Astrocyte (in vitro differentiated cells and primary cell): ENCODE data around the gene TAP1. TPM values are rescaled to one million over a fixed set of nuclear protein-coding genes. Genes with fewer than 3 reads are reported as not detected.

Experiments used
- DNase-seq: peaks from one replicate; pipeline ENCODE4 v3.0.0-alpha.2; 2010; ENCODE audit warnings: low read depth
- FAIRE-seq: peaks from 2 replicates; lab custom pipeline; 2011; peaks lifted over from hg19 to GRCh38; lab: Jason Lieb, UNC
- H2AFZ ChIP-seq: 2 replicates; pipeline ENCODE4 v1.6.0; 2012; ENCODE audit warnings: low read depth, low read length, inconsistent platforms
- H3K27ac ChIP-seq: 2 replicates; pipeline ENCODE4 v1.5.1; 2011; ENCODE audit warnings: low read depth, low read length, inconsistent platforms
- H3K27me3 ChIP-seq: 2 replicates; pipeline ENCODE4 v1.6.0; 2011; ENCODE audit warnings: low read length, inconsistent platforms; ENCODE audit not compliant: insufficient read depth
- H3K36me3 ChIP-seq: 2 replicates; pipeline ENCODE4 v1.5.1; 2011; ENCODE audit warnings: low read length, inconsistent platforms; ENCODE audit not compliant: insufficient read depth
- H3K4me1 ChIP-seq: 2 replicates; pipeline ENCODE4 v1.5.1; 2011; ENCODE audit warnings: low read length, inconsistent platforms; ENCODE audit not compliant: insufficient read depth
- H3K4me2 ChIP-seq: 2 replicates; pipeline ENCODE4 v1.6.0; 2012; ENCODE audit warnings: low read length, inconsistent platforms
- H3K4me3 ChIP-seq: 2 replicates; pipeline ENCODE4 v1.5.1; 2011; ENCODE audit warnings: low read depth, mild to moderate bottlenecking, low read length, inconsistent platforms; ENCODE audit not compliant: insufficient read depth
- H3K79me2 ChIP-seq: 2 replicates; pipeline ENCODE4 v1.6.0; 2012; ENCODE audit warnings: mild to moderate bottlenecking, low read length, inconsistent platforms; ENCODE audit not compliant: insufficient read depth
- H3K9ac ChIP-seq: 2 replicates; pipeline ENCODE4 v1.6.0; 2012; ENCODE audit warnings: mild to moderate bottlenecking, low read length, inconsistent platforms
- H3K9me3 ChIP-seq: 2 replicates; pipeline ENCODE4 v1.5.1; 2012; ENCODE audit warnings: low read depth, mild to moderate bottlenecking, low read length, inconsistent platforms; ENCODE audit not compliant: insufficient read depth
- H4K20me1 ChIP-seq: 2 replicates; pipeline ENCODE4 v1.6.0; 2012; ENCODE audit warnings: low read length, inconsistent platforms; ENCODE audit not compliant: insufficient read depth
- H3K27ac Mint-ChIP-seq: one replicate; pipeline ENCODE4 v1.8.0; 2021; ENCODE audit warnings: mild to moderate bottlenecking, mixed read lengths; ENCODE audit not compliant: unreplicated experiment
- H3K27me3 Mint-ChIP-seq: one replicate; pipeline ENCODE4 v1.8.0; 2021; ENCODE audit warnings: low read depth, mixed read lengths; ENCODE audit not compliant: unreplicated experiment
- H3K36me3 Mint-ChIP-seq: one replicate; pipeline ENCODE4 v1.8.0; 2021; ENCODE audit warnings: low read depth, mixed read lengths; ENCODE audit not compliant: unreplicated experiment
- H3K4me1 Mint-ChIP-seq: one replicate; pipeline ENCODE4 v1.8.0; 2021; ENCODE audit warnings: low read depth, mixed read lengths; ENCODE audit not compliant: unreplicated experiment
- H3K4me3 Mint-ChIP-seq: one replicate; pipeline ENCODE4 v1.8.0; 2021; ENCODE audit warnings: mild to moderate bottlenecking, moderate library complexity, mixed read lengths; ENCODE audit not compliant: unreplicated experiment
- H3K9me3 Mint-ChIP-seq: one replicate; pipeline ENCODE4 v1.8.0; 2021; ENCODE audit warnings: mild to moderate bottlenecking, mixed read lengths; ENCODE audit not compliant: unreplicated experiment
- EZH2 ChIP-seq: IDR thresholded peaks from 2 replicates; pipeline ENCODE4 v1.6.1; 2012; ENCODE audit warnings: mild to moderate bottlenecking, low read length, inconsistent platforms; ENCODE audit not compliant: insufficient read depth
- total RNA-seq: library from RNA; stranded (reverse); gene quantifications from 2 replicates; pipeline ENCODE4 v1.2.1, GENCODE V29; 2021
- TF ChIP-seq, protein P1 (sequence below): IDR thresholded peaks from 2 replicates; pipeline ENCODE4 v1.5.1; 2011; ENCODE audit warnings: low read depth, mild to moderate bottlenecking, inconsistent platforms, low read length, moderate library complexity; ENCODE audit not compliant: insufficient read depth

Gene TAP1
- total RNA-seq, 1 donor from 2014 or later: 135 TPM

DNA sequence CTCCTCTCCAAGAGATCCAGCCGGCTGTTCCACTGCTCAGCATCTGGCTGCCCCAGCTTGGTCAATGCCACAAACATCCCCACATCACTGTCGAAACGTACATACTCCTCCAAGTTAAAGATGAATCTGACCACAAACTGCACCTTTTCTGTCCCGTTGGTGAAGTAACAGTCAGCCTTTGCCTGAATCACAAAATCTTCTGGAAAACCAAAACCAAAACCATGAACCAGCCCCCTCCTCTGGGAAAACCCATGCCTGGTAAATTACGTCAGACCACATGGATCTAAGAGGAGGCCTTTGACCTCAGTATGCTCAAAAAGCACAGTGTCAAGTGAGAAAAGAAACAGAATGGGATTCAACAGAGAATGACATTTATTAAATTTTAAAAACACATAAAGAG, 38.4 kb downstream of the TAP1 start:
- Histone ChIP-seq H3K9ac (no peak overlapping the region), H3K4me3 (no peak overlapping the region), H3K4me2 (no peak overlapping the region), H3K36me3 (no peaks in the 10 kb centered on the region), H3K9me3 (no peaks in the 10 kb centered on the region), H3K27me3 (no peaks in the 10 kb centered on the region), H4K20me1 (no peaks in the 10 kb centered on the region), H3K79me2 (no peaks in the 10 kb centered on the region), H3K27ac (no peak overlapping the region), H3K4me1 (peaks cover 6% of the 10 kb centered on the region), H2AFZ (no peak overlapping the region)
- Mint-ChIP-seq H3K4me3 (no peak overlapping the region), H3K4me1 (peaks cover 24% of the 10 kb centered on the region), H3K9me3 (peaks cover 6% of the 10 kb centered on the region), H3K27ac (peak overlapping the region; percentile 43), H3K36me3 (peaks cover 2% of the 10 kb centered on the region), H3K27me3 (no peaks in the 10 kb centered on the region)
- DNase-seq (peak; percentile 37), FAIRE-seq (no peak)
- TF ChIP-seq, protein P1, sequence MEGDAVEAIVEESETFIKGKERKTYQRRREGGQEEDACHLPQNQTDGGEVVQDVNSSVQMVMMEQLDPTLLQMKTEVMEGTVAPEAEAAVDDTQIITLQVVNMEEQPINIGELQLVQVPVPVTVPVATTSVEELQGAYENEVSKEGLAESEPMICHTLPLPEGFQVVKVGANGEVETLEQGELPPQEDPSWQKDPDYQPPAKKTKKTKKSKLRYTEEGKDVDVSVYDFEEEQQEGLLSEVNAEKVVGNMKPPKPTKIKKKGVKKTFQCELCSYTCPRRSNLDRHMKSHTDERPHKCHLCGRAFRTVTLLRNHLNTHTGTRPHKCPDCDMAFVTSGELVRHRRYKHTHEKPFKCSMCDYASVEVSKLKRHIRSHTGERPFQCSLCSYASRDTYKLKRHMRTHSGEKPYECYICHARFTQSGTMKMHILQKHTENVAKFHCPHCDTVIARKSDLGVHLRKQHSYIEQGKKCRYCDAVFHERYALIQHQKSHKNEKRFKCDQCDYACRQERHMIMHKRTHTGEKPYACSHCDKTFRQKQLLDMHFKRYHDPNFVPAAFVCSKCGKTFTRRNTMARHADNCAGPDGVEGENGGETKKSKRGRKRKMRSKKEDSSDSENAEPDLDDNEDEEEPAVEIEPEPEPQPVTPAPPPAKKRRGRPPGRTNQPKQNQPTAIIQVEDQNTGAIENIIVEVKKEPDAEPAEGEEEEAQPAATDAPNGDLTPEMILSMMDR: no peak
- no peak for TF ChIP-seq EZH2

DNA sequence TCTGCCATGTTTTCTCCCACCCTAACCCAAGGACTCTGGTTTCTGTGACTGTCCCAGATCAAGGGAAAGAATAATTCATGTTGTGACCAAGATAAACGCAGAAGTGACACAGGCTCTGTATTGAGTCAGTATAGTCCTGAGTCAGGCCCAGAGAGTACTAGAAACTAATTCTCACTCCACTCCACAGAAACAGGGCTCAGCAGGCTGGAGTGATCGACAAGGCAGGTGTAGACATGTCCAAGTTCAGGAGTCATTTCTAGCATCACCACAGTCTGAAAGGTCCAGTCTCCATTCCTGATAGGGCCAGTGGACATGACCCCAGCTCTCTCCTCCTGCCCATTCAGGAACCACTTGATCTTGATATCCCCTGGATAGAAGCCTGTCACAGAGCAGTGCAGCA, 39.4 kb downstream of the TAP1 start:
- H3K36me3 Mint-ChIP-seq: peaks cover 2% of the 10 kb centered on the region
- H4K20me1 ChIP-seq: no peaks in the 10 kb centered on the region
- no peak overlapping the region for H3K4me3 ChIP-seq
- no peaks in the 10 kb centered on the region for H3K36me3 ChIP-seq
- no peak overlapping the region for H3K27ac Mint-ChIP-seq
- no peaks in the 10 kb centered on the region for H3K27me3 Mint-ChIP-seq
- no peak overlapping the region for H3K9ac ChIP-seq
- H3K27me3 ChIP-seq: no peaks in the 10 kb centered on the region
- H3K27ac ChIP-seq: no peak overlapping the region
- no peak for DNase-seq
- H2AFZ ChIP-seq: no peak overlapping the region
- H3K9me3 ChIP-seq: no peaks in the 10 kb centered on the region
- TF ChIP-seq, protein P1: no peak
- FAIRE-seq: no peak
- H3K4me2 ChIP-seq: no peak overlapping the region
- no peaks in the 10 kb centered on the region for H3K79me2 ChIP-seq
- H3K4me1 ChIP-seq: no peaks in the 10 kb centered on the region
- peaks cover 15% of the 10 kb centered on the region for H3K4me1 Mint-ChIP-seq
- no peak overlapping the region for H3K4me3 Mint-ChIP-seq
- H3K9me3 Mint-ChIP-seq: peaks cover 6% of the 10 kb centered on the region

DNA sequence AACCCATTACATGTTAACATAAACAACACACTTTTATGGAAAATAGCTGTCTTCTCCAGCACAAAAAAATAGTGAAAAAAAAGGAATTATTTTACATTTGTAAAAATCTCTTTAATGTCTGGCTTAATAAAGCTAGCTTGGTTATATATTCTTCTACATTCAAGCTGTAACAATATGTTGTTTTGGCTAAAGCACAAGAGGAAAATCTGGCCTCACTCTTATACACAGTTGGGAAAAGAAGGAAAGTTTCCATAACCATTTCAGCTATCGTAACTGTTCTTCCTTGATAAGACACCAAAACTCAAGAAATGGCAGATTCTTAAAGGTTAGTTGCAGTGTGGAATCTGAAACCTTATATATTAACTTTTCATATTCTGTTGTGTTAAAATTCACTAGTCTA, 44.3 kb downstream of the TAP1 start:
- no peaks in the 10 kb centered on the region for H3K4me1 ChIP-seq
- FAIRE-seq (no peak), DNase-seq (no peak)
- H3K36me3 Mint-ChIP-seq: peaks cover 4% of the 10 kb centered on the region
- H3K4me3 ChIP-seq: no peak overlapping the region
- H3K27me3 Mint-ChIP-seq: peaks cover 8% of the 10 kb centered on the region
- no peak overlapping the region for H3K4me2 ChIP-seq
- no peaks in the 10 kb centered on the region for H3K9me3 ChIP-seq
- no peak overlapping the region for H3K4me3 Mint-ChIP-seq
- H2AFZ ChIP-seq: no peak overlapping the region
- no peak overlapping the region for H3K27ac ChIP-seq
- H3K4me1 Mint-ChIP-seq: peaks cover 7% of the 10 kb centered on the region
- peaks cover 13% of the 10 kb centered on the region for H3K9me3 Mint-ChIP-seq
- no peak overlapping the region for H3K9ac ChIP-seq
- H3K36me3 ChIP-seq: no peaks in the 10 kb centered on the region
- H3K79me2 ChIP-seq: no peaks in the 10 kb centered on the region
- no peaks in the 10 kb centered on the region for H3K27me3 ChIP-seq
- H4K20me1 ChIP-seq: no peaks in the 10 kb centered on the region
- no peak for TF ChIP-seq EZH2
- TF ChIP-seq, protein P1: no peak
- no peak overlapping the region for H3K27ac Mint-ChIP-seq
